Measurements from ENCODE around the gene FAM53B. TPM values are rescaled to one million over a fixed set of nuclear protein-coding genes. Genes with fewer than 3 reads are reported as not detected.

FAM53B gene
- total RNA-seq, 2 experiments from 2014 or later: 56.6 to 58.5 TPM

GRCh38 chr10:124665091-124665490 is 79.1 kb downstream of the FAM53B start:
- TF ChIP-seq EZH2phosphoT487 (IDR thresholded peaks at IDR 0.05; ENCODE audit: borderline replicate concordance, low read depth, low read length) (no peak), CTCF (conservative IDR thresholded peaks at IDR 0.05; ENCODE audit: low read length) (no peak)
- Histone ChIP-seq H3K4me2 (ENCODE audit: low read length) (no peak overlapping the region), H3K27ac (ENCODE audit: low read depth, low read length, poor library complexity, severe bottlenecking) (no peak overlapping the region), H3K9me2 (ENCODE audit: insufficient read depth, low read length) (no peaks in the 10 kb centered on the region), H3K36me3 (ENCODE audit: insufficient read depth, low read length) (peaks cover 77% of the 10 kb centered on the region), H3K9me3 (ENCODE audit: low read length) (no peaks in the 10 kb centered on the region), H3K4me3 (ENCODE audit: low read depth, low read length, poor library complexity, severe bottlenecking) (no peak overlapping the region), H3K4me1 (ENCODE audit: insufficient read depth, low read length, poor library complexity, severe bottlenecking) (no peaks in the 10 kb centered on the region), H4K20me1 (ENCODE audit: insufficient read depth, low read length) (no peaks in the 10 kb centered on the region), H2AFZ (ENCODE audit: low read length) (no peak overlapping the region), H3K79me2 (ENCODE audit: insufficient read depth, low read depth, low read length) (no peaks in the 10 kb centered on the region)
- POLR2A ChIA-PET: interaction anchor here (1.1 kb wide), 1 partner anchor 15 kb away, joined by 3 read pairs; no protein-coding TSS in a partner anchor
- intact Hi-C loops (cut with micrococcal nuclease; ENCODE audit: unreplicated experiment): no loop called here
- CTCF ChIA-PET (ENCODE audit: unreplicated experiment): no interaction called here
- no peak for DNase-seq (ENCODE audit: low spot score)
- no TSS peak for BruUV-seq (replicated peaks)

- no peaks in the 10 kb centered on the region for H3K4me1 ChIP-seq (ENCODE audit: insufficient read depth, low read length, poor library complexity, severe bottlenecking)
- peaks cover 72% of the 10 kb centered on the region for H3K36me3 ChIP-seq (ENCODE audit: insufficient read depth, low read length)
- DNase-seq (ENCODE audit: low spot score): no peak
- H3K27ac ChIP-seq (ENCODE audit: low read depth, low read length, poor library complexity, severe bottlenecking): no peak overlapping the region
- BruUV-seq (replicated peaks): no TSS peak
- H3K9me2 ChIP-seq (ENCODE audit: insufficient read depth, low read length): no peaks in the 10 kb centered on the region
- no peak overlapping the region for H3K4me2 ChIP-seq (ENCODE audit: low read length)
- H3K4me3 ChIP-seq (ENCODE audit: low read depth, low read length, poor library complexity, severe bottlenecking): no peak overlapping the region
- H3K9me3 ChIP-seq (ENCODE audit: low read length): no peaks in the 10 kb centered on the region
- H3K79me2 ChIP-seq (ENCODE audit: insufficient read depth, low read depth, low read length): no peaks in the 10 kb centered on the region
- intact Hi-C loops (cut with micrococcal nuclease; ENCODE audit: unreplicated experiment): no loop called here
- no peaks in the 10 kb centered on the region for H4K20me1 ChIP-seq (ENCODE audit: insufficient read depth, low read length)
- H2AFZ ChIP-seq (ENCODE audit: low read length): no peak overlapping the region
- TF ChIP-seq CTCF (conservative IDR thresholded peaks at IDR 0.05; ENCODE audit: low read length) (no peak), EZH2phosphoT487 (IDR thresholded peaks at IDR 0.05; ENCODE audit: borderline replicate concordance, low read depth, low read length) (no peak)
- ChIA-PET CTCF (ENCODE audit: unreplicated experiment) (no interaction called here), POLR2A (no interaction called here)
These were observed 80.3 kb downstream of the FAM53B start for GRCh38 chr10:124663766-124664360.

GRCh38 chr10:124663228-124663627 is 81.0 kb downstream of the FAM53B start:
- BruUV-seq (replicated peaks): no TSS peak
- H3K4me2 ChIP-seq (ENCODE audit: low read length): no peak overlapping the region
- POLR2A ChIA-PET: no interaction called here
- H3K9me3 ChIP-seq (ENCODE audit: low read length): no peaks in the 10 kb centered on the region
- TF ChIP-seq CTCF (conservative IDR thresholded peaks at IDR 0.05; ENCODE audit: low read length): no peak
- no peak for TF ChIP-seq EZH2phosphoT487 (IDR thresholded peaks at IDR 0.05; ENCODE audit: borderline replicate concordance, low read depth, low read length)
- no peaks in the 10 kb centered on the region for H4K20me1 ChIP-seq (ENCODE audit: insufficient read depth, low read length)
- intact Hi-C loops (cut with micrococcal nuclease; ENCODE audit: unreplicated experiment): no loop called here
- H3K4me1 ChIP-seq (ENCODE audit: insufficient read depth, low read length, poor library complexity, severe bottlenecking): no peaks in the 10 kb centered on the region
- no peaks in the 10 kb centered on the region for H3K9me2 ChIP-seq (ENCODE audit: insufficient read depth, low read length)
- no peak for DNase-seq (ENCODE audit: low spot score)
- H3K79me2 ChIP-seq (ENCODE audit: insufficient read depth, low read depth, low read length): no peaks in the 10 kb centered on the region
- CTCF ChIA-PET (ENCODE audit: unreplicated experiment): no interaction called here
- no peak overlapping the region for H3K27ac ChIP-seq (ENCODE audit: low read depth, low read length, poor library complexity, severe bottlenecking)
- H3K4me3 ChIP-seq (ENCODE audit: low read depth, low read length, poor library complexity, severe bottlenecking): no peak overlapping the region
- peaks cover 71% of the 10 kb centered on the region for H3K36me3 ChIP-seq (ENCODE audit: insufficient read depth, low read length)
- H2AFZ ChIP-seq (ENCODE audit: low read length): no peak overlapping the region
